DOHH2 (cell line): ENCODE results near the gene USP6NL.

ENCODE experiments used
- H3F3A ChIP-seq: fragments of 200-600 bp; sonication (generic), shearing (Covaris generic); 2 replicates; pipeline ENCODE4 v1.6.0; 2016; ENCODE audit warnings: antibody characterized with exemption, mild to moderate bottlenecking; ENCODE audit not compliant: control insufficient read depth, insufficient read depth
- H3K27ac ChIP-seq: fragments of 200-600 bp; sonication (generic); 2 replicates; pipeline ENCODE4 v1.5.1; 2014; ENCODE audit warnings: low read depth, mild to moderate bottlenecking, low read length, moderate library complexity
- H3K27me3 ChIP-seq: fragments of 200-600 bp; sonication (generic); 2 replicates; pipeline ENCODE4 v1.6.1; 2014; ENCODE audit warnings: mild to moderate bottlenecking, low read length, mixed read lengths; ENCODE audit not compliant: control insufficient read depth
- H3K36me3 ChIP-seq: fragments of 200-600 bp; sonication (generic); 2 replicates; pipeline ENCODE4 v1.6.1; 2014; ENCODE audit warnings: mild to moderate bottlenecking, low read length, moderate library complexity, mixed read lengths; ENCODE audit not compliant: control insufficient read depth
- H3K4me1 ChIP-seq: fragments of 200-600 bp; sonication (generic); 2 replicates; pipeline ENCODE4 v1.6.1; 2014; ENCODE audit warnings: mild to moderate bottlenecking, low read length, mixed read lengths; ENCODE audit not compliant: control insufficient read depth
- H3K4me2 ChIP-seq: fragments of 200-600 bp; sonication (generic); 2 replicates; pipeline ENCODE4 v1.6.0; 2014; ENCODE audit warnings: mild to moderate bottlenecking, low read length, moderate library complexity
- H3K4me3 ChIP-seq: fragments of 200-600 bp; sonication (generic); 2 replicates; pipeline ENCODE4 v1.5.1; 2014; ENCODE audit warnings: mild to moderate bottlenecking, low read length, mixed read lengths
- H3K79me2 ChIP-seq: fragments of 200-600 bp; sonication (generic); 2 replicates; pipeline ENCODE4 v1.6.1; 2014; ENCODE audit warnings: mild to moderate bottlenecking, low read length, mixed read lengths; ENCODE audit not compliant: control insufficient read depth
- H3K9me2 ChIP-seq: fragments of 200-600 bp; sonication (generic); replicated peaks from 2 replicates; pipeline ENCODE4 v1.6.1; 2014; ENCODE audit warnings: mild to moderate bottlenecking, low read length, mixed read lengths; ENCODE audit not compliant: control insufficient read depth
- H3K9me3 ChIP-seq: fragments of 200-600 bp; sonication (generic); 2 replicates; pipeline ENCODE4 v1.6.1; 2014; ENCODE audit warnings: antibody characterized with exemption, low read length, mixed read lengths; ENCODE audit not compliant: control insufficient read depth, insufficient read depth
- H4K20me1 ChIP-seq: fragments of 200-600 bp; sonication (generic); 2 replicates; pipeline ENCODE4 v1.6.0; 2014; ENCODE audit warnings: low read depth, mild to moderate bottlenecking, antibody characterized with exemption, low read length, moderate library complexity; ENCODE audit not compliant: control insufficient read depth, insufficient read depth
- CTCF ChIP-seq: fragments of 200-600 bp; sonication (generic); IDR thresholded peaks from one replicate; pipeline ENCODE4 v1.5.1; 2014; ENCODE audit warnings: antibody characterized with exemption, mild to moderate bottlenecking, low read depth, low read length; ENCODE audit not compliant: poor library complexity, severe bottlenecking
- EZH2phosphoT487 ChIP-seq: fragments of 200-600 bp; sonication (generic); IDR thresholded peaks from 2 replicates; pipeline ENCODE4 v1.6.1; 2017; ENCODE audit warnings: borderline replicate concordance, mild to moderate bottlenecking, antibody characterized with exemption, low read length, moderate library complexity, mixed read lengths

USP6NL gene

GRCh38 chr10:11411926-11412545, 199.4 kb downstream of the USP6NL start:
- Histone ChIP-seq H3K9me3 (no peaks in the 10 kb centered on the region), H3K4me3 (no peak overlapping the region), H3K4me2 (no peak overlapping the region), H3F3A (no peaks in the 10 kb centered on the region), H3K4me1 (peaks cover 5% of the 10 kb centered on the region), H3K27me3 (peaks cover 12% of the 10 kb centered on the region), H3K27ac (no peak overlapping the region), H3K9me2 (no peaks in the 10 kb centered on the region), H3K79me2 (no peaks in the 10 kb centered on the region), H4K20me1 (no peaks in the 10 kb centered on the region), H3K36me3 (no peaks in the 10 kb centered on the region)
- TF ChIP-seq CTCF (peak; percentile 47), EZH2phosphoT487 (no peak)

- Histone ChIP-seq H3K36me3 (no peaks in the 10 kb centered on the region), H3K4me1 (peaks cover 5% of the 10 kb centered on the region), H4K20me1 (no peaks in the 10 kb centered on the region), H3K27me3 (peaks cover 9% of the 10 kb centered on the region), H3K27ac (no peak overlapping the region), H3K4me2 (no peak overlapping the region), H3K9me3 (no peaks in the 10 kb centered on the region), H3K79me2 (no peaks in the 10 kb centered on the region), H3K9me2 (no peaks in the 10 kb centered on the region), H3K4me3 (no peak overlapping the region), H3F3A (no peaks in the 10 kb centered on the region)
- TF ChIP-seq CTCF (no peak), EZH2phosphoT487 (no peak)
Observed at GRCh38 chr10:11409357-11409756, 202.1 kb downstream of the USP6NL start.

GRCh38 chr10:11407939-11408338, 203.5 kb downstream of the USP6NL start:
- no peak overlapping the region for H3K4me2 ChIP-seq
- no peak overlapping the region for H3K27ac ChIP-seq
- H3F3A ChIP-seq, result no peaks in the 10 kb centered on the region
- no peak overlapping the region for H3K4me3 ChIP-seq
- TF ChIP-seq EZH2phosphoT487, result no peak
- no peaks in the 10 kb centered on the region for H3K9me3 ChIP-seq
- H3K79me2 ChIP-seq, result no peaks in the 10 kb centered on the region
- H3K27me3 ChIP-seq, result peaks cover 3% of the 10 kb centered on the region
- peaks cover 10% of the 10 kb centered on the region for H3K4me1 ChIP-seq
- no peaks in the 10 kb centered on the region for H3K36me3 ChIP-seq
- no peaks in the 10 kb centered on the region for H3K9me2 ChIP-seq
- no peaks in the 10 kb centered on the region for H4K20me1 ChIP-seq

- Histone ChIP-seq H3K79me2 (no peaks in the 10 kb centered on the region), H3K9me3 (no peaks in the 10 kb centered on the region), H3K36me3 (no peaks in the 10 kb centered on the region), H3K27ac (no peak overlapping the region), H3K9me2 (no peaks in the 10 kb centered on the region), H3K4me3 (no peak overlapping the region), H3K4me1 (peaks cover 13% of the 10 kb centered on the region), H3K4me2 (no peak overlapping the region), H3F3A (no peaks in the 10 kb centered on the region), H3K27me3 (no peaks in the 10 kb centered on the region; the same call in 1 of the 2 replicates), H4K20me1 (no peaks in the 10 kb centered on the region)
- TF ChIP-seq CTCF, result no peak
- no peak for TF ChIP-seq EZH2phosphoT487
Observed at GRCh38 chr10:11406746-11407145, 204.7 kb downstream of the USP6NL start.
